HUES48 (cell line): ENCODE measurements around the gene CRHBP.

ENCODE experiments used
- H3K27ac ChIP-seq: one replicate; pipeline ENCODE4 v1.7.0; 2013; ENCODE audit warnings: low read depth, low read length, inconsistent platforms
- H3K27me3 ChIP-seq: 2 replicates; pipeline ENCODE4 v1.6.1; 2013; ENCODE audit warnings: mild to moderate bottlenecking, low read length; ENCODE audit not compliant: control insufficient read depth, insufficient read depth
- H3K36me3 ChIP-seq: 2 replicates; pipeline ENCODE4 v1.6.1; 2013; ENCODE audit warnings: low read length; ENCODE audit not compliant: control insufficient read depth, insufficient read depth
- H3K4me1 ChIP-seq: 2 replicates; pipeline ENCODE4 v1.6.1; 2013; ENCODE audit warnings: mild to moderate bottlenecking, low read length; ENCODE audit not compliant: control insufficient read depth, insufficient read depth
- H3K4me3 ChIP-seq: 2 replicates; pipeline ENCODE4 v1.5.1; 2013; ENCODE audit warnings: mild to moderate bottlenecking, low read depth, low read length
- H3K9ac ChIP-seq: 2 replicates; pipeline ENCODE4 v1.6.1; 2013; ENCODE audit warnings: mild to moderate bottlenecking, low read depth, low read length, moderate library complexity
- H3K9me3 ChIP-seq: 2 replicates; pipeline ENCODE4 v1.6.1; 2013; ENCODE audit warnings: low read length; ENCODE audit not compliant: control insufficient read depth, insufficient read depth

The CRHBP gene

GRCh38 chr5:77012601-77013000 is 59.8 kb downstream of the CRHBP start:
- H3K36me3 ChIP-seq = no peaks in the 10 kb centered on the region
- no peak overlapping the region for H3K27ac ChIP-seq
- H3K9me3 ChIP-seq = no peaks in the 10 kb centered on the region
- no peak overlapping the region for H3K4me3 ChIP-seq
- no peaks in the 10 kb centered on the region for H3K27me3 ChIP-seq
- H3K4me1 ChIP-seq = no peaks in the 10 kb centered on the region; the same call in 1 of the 2 replicates
- no peak overlapping the region for H3K9ac ChIP-seq

GRCh38 chr5:77015938-77016569 is 63.2 kb downstream of the CRHBP start:
- H3K9me3 ChIP-seq = no peaks in the 10 kb centered on the region
- H3K9ac ChIP-seq = no peak overlapping the region
- no peak overlapping the region for H3K4me3 ChIP-seq
- no peaks in the 10 kb centered on the region for H3K36me3 ChIP-seq
- no peaks in the 10 kb centered on the region for H3K27me3 ChIP-seq
- H3K27ac ChIP-seq = no peak overlapping the region
- H3K4me1 ChIP-seq = no peaks in the 10 kb centered on the region; the same call in 1 of the 2 replicates

GRCh38 chr5:77016962-77017361 is 64.1 kb downstream of the CRHBP start:
- Histone ChIP-seq H3K36me3 (no peaks in the 10 kb centered on the region), H3K27ac (no peak overlapping the region)

GRCh38 chr5:77017668-77018067 is 64.8 kb downstream of the CRHBP start:
- Histone ChIP-seq H3K9me3 (no peaks in the 10 kb centered on the region), H3K9ac (no peak overlapping the region), H3K4me1 (no peaks in the 10 kb centered on the region; the same call in 1 of the 2 replicates), H3K27me3 (no peaks in the 10 kb centered on the region), H3K36me3 (no peaks in the 10 kb centered on the region), H3K4me3 (no peak overlapping the region), H3K27ac (no peak overlapping the region)

More at GRCh38 chr5:77016962-77017361, 64.1 kb downstream of the CRHBP start:
- Histone ChIP-seq H3K4me3 (no peak overlapping the region), H3K27me3 (no peaks in the 10 kb centered on the region), H3K9ac (no peak overlapping the region), H3K9me3 (no peaks in the 10 kb centered on the region), H3K4me1 (no peaks in the 10 kb centered on the region; the same call in 1 of the 2 replicates)
